ENCODE data around the gene LRP1-AS.
A peak's percentile ranks its signal among the peaks of the same experiment; 100 is the strongest.

LRP1-AS gene

DNA sequence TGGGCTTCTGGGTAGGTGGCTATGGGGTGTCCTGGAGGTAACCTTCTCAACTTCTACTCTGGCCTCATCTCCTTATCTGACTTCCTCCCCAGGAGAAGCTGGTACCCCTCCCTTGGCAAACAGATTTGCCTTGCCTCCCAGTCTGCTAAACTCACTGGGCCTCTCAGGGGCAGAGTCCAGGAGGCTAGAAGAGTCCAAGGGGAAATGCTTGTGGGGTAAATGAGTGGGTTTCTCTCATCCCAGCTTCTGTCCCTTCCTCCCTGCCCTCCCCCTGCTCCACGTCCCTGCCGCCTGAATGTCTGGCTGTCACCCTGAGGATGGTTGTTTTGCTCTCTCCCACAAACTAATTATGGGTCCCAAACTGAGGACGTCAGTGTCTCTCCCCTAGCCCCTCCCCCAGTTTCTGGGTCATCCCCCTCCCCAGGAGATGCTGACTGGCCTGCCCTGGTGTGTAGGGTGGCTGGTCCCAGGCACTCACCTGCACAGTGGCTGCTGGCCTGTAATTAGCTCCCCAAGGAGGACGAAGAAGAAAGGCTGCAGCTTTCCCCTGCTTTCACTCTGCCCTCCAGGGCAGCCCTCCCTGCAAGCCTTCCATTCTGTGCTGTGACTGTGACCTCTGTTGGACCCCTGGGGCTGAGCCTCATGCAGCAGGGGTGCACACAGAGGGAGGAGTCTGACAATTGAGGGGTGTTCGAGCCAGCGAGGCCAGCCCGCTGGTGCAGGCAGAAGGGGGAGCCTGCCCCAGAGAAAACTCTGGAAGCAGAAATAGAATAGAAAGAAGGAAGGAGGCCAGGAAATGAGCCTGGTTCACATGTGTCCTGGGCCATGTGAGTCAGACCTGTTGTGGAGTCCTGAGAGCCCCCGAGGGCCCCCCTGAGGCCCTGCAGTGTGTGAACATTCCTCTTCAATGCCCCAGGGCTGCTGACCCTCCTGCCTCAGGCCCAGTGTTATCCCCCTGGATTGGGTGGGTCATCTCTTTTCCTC is at the start of gene LRP1-AS:
Gene LRP1-AS (minus strand): TSS at position 659 of the 984 bp plus-strand sequence.
- DNase-seq (ENCODE audit: low spot score) = no peak

DNA sequence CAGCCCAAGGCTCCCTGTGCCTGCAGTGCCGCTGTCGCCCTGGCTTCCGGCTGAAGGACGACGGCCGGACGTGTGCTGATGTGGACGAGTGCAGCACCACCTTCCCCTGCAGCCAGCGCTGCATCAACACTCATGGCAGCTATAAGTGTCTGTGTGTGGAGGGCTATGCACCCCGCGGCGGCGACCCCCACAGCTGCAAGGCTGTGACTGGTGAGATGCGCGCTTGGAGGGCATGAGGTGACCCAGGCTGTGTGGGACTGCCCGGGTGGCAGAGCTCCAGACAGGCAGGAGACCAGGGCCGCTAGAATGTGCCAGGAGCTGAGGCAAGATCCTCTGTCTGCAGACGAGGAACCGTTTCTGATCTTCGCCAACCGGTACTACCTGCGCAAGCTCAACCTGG is 49.5 kb upstream of the LRP1-AS start:
- no peak for DNase-seq (ENCODE audit: low spot score)

DNA sequence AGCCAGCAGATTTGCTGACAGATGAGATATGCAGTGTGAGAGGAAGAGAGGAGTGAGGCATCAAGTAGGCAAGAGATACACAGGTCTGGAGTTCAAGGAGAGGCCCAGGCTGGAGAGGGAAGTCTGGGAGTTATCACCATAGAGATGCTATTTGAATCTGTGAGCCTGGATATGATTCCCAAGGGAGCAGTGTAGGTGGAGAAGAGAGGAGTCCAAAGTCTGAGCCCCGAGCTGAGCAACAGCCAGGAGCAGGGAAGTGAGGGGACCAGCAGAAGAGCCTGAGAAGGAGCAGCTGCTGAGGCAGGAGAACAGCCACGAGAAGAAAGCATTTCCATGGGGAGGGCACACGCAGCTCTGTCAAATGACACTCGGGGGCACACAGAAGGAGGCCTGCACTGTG is 49.0 kb upstream of the LRP1-AS start:
- DNase-seq (ENCODE audit: low spot score) = no peak

DNA sequence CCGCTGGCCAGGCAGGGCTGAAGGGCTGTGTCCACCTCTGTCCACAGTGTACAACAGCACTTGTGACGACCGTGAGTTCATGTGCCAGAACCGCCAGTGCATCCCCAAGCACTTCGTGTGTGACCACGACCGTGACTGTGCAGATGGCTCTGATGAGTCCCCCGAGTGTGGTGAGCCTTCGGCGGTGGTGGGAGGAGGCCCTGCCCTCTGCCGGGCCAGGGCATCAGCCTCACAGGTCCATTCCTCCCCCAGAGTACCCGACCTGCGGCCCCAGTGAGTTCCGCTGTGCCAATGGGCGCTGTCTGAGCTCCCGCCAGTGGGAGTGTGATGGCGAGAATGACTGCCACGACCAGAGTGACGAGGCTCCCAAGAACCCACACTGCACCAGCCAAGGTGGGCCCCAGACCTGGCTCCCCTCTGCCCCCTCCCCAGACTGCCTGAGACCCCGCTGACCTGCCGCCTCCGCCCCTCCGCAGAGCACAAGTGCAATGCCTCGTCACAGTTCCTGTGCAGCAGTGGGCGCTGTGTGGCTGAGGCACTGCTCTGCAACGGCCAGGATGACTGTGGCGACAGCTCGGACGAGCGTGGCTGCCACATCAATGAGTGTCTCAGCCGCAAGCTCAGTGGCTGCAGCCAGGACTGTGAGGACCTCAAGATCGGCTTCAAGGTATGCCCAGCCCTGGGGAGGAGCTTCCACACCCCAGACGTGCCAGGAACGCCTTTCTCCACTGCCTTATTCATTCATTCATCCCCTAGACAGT is 48.4 kb upstream of the LRP1-AS start:
- no peak for DNase-seq (ENCODE audit: low spot score)

DNA sequence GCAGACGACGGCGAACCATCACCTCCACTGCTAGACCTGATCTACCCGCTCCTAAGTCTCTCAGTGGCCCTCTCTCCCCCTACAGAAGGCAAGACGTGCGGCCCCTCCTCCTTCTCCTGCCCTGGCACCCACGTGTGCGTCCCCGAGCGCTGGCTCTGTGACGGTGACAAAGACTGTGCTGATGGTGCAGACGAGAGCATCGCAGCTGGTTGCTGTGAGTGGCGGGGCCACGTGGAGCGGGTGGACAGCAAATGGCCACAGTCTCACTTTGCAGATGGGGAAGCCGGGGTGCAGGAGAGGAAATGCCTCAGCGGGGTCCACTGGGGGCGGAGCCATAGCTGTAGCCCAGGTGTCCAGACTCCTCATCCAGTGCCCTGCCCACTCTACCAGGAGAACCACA is 47.8 kb upstream of the LRP1-AS start:
- DNase-seq (ENCODE audit: low spot score) = no peak

DNA sequence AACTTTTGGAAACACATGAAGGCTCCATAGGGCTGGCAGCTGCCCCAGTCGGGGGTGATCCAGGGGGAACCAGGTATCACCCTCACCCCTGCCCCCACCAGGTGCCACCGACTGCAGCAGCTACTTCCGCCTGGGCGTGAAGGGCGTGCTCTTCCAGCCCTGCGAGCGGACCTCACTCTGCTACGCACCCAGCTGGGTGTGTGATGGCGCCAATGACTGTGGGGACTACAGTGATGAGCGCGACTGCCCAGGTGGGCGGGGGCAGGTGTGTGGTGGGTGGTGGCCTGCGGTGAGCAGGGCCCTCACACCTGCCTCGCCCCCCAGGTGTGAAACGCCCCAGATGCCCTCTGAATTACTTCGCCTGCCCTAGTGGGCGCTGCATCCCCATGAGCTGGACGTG is 46.8 kb upstream of the LRP1-AS start:
- DNase-seq (ENCODE audit: low spot score) = no peak

DNA sequence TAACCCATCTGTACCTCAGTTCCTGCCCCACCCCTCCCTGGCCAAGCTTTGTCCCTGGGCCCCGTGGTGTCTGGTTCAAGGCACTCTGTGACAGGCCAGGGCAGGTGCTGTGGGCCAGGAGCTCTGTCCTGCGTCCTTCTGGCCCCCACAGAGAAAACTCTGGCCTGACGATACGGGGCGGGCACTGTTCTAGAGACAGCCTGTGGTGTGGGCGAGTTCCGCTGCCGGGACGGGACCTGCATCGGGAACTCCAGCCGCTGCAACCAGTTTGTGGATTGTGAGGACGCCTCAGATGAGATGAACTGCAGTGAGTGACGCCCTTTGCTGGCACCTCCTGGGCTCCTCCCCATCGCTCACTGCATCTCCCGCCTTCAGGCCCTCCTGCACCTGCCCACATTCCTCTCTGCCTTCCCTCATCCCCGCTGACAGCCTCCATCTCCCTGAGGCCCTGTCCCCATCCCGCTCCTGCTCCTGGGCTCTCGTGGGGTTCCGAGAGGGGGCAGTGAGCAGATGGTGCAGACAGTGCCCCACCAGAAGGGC is 46.4 kb upstream of the LRP1-AS start:
- DNase-seq (ENCODE audit: low spot score) = no peak

DNA sequence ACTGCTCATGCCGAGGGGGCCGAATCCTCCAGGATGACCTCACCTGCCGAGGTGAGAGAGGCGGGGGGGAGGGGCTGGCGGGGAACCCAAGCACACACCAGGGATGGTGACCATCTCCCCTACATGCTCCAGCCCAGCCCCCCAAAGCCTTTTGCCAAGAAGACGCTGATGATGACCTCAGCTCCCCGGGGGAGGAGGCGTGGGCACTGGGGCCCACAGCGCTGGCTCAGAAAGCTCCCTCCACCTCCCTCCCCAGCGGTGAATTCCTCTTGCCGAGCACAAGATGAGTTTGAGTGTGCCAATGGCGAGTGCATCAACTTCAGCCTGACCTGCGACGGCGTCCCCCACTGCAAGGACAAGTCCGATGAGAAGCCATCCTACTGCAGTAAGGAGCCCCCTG is 45.5 kb upstream of the LRP1-AS start:
- DNase-seq (ENCODE audit: low spot score) = no peak

DNA sequence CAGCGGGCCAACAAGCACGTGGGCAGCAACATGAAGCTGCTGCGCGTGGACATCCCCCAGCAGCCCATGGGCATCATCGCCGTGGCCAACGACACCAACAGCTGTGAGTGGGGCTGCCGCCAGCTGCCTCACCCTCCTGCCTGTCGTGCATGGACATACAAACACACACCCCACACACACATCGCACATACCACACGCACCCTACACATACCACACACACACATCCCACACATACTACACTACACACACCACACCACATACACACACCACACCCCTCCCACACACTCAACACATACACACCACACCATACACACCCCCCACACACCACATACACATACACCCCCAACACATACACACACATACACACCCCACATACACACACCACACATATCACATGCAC is 44.0 kb upstream of the LRP1-AS start:
- DNase-seq (ENCODE audit: low spot score) = no peak

DNA sequence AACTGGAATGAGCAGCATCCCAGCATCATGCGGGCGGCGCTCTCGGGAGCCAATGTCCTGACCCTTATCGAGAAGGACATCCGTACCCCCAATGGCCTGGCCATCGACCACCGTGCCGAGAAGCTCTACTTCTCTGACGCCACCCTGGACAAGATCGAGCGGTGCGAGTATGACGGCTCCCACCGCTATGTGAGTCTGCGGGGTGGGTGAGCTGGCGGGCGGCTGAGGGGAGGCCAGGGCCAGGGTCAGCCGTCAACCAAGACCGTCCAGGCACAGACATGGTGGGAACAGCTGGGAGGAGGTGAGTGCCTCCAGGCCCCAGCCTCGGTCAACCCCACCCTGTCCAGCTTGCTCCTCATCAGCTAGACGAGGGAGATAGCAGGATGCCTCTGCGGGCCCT is 43.4 kb upstream of the LRP1-AS start:
- DNase-seq (ENCODE audit: low spot score) = no peak

DNA sequence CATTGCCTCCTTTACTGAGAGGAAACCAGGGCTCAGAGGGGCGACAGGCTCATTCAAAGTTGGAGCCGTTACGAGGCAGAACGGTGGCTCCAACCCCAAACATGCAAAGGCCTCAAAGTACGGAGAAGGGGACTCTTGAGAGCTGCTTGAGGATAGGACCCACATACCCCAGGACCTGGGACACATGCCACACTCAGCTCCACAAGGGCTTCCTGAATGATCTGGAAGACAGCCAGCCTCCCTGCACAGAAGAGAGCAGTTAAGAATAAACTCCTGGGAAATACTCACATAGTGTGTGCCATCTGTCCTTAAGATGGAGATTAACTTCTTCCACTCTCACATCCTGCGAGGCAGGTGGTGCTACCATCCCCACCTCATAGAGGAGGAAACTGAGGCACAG is 42.6 kb upstream of the LRP1-AS start:
- peak; percentile 67 for DNase-seq (ENCODE audit: low spot score)

DNA sequence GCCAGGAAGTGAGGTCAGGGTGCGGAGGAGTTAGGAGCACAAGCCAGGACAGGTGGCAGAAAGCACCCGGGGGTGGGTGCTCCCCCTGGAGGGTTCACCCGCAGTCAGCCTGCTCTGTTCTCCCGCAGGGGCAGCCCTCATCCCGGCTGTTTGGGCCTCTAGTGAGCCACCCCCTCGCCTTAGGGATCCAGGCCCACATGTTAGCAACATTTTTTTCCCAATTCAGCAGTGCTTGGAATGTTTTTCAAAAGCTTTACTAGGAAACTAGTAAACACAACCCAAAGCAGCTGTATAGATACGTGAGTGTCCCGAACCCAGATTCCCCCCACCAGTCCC is 40.6 kb upstream of the LRP1-AS start:
- DNase-seq (ENCODE audit: low spot score) = no peak

DNA sequence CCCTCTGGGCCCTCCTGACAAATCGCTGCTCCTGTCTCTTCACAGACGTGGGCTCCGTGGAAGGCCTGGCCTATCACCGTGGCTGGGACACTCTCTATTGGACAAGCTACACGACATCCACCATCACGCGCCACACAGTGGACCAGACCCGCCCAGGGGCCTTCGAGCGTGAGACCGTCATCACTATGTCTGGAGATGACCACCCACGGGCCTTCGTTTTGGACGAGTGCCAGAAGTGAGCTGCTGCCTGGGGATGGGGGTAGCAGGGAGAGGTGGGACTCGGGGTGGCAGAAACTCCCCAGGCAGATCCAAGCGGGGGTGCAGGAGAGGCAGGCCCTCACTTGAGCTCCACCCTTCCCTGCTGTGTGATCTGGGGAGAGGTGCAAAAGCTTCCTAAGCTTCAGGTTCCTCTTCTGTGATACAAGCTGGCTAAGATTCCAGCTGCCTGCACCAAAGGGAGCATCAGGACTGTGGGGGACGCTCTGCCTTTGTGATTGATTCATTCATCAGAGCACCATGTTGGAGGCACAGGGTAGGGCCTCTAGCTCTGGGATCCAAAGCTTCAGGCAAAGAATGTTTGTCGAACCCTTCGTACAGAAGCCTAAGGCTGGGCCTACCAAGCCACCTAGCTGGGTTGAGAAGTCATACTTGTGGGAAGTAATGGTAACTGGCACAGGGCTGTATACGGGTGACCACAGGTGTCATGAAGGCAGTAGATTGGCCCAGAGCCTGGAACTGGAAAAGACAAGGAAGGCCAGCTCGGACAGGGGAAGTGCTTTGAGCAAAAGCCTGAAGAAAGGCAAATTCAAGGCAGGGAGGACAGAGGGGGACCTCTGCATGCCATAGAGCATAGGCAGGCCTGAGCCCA is 40.0 kb upstream of the LRP1-AS start:
- no peak for DNase-seq (ENCODE audit: low spot score)

DNA sequence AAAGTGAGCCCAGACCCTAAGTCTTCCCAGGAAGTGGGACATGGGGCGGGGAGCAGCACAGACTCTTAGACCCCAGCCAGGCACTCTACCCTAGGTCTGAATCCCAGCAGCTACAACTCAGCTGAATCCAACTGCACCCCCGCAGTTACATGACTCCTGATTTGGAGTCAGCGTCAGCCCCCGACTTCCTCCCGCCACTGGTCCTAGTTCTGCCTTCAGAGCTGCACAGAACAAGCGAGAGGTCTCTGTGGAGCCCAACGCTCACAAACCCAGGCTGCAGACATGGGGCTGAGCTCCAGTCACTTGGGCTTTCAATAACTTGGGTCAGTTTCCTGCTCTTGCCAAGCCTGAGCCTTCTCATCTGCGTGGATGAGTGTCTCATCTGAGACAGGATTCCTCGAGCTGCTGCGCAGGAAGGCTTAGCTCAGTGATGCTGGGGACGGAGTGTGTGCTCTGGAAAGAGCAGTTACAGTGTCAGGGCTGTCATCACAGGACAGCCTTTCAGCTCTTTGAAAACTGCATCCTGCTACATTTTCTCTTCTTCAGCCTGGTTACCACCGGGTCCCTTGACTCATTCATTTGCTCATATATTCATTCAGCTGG is 38.6 kb upstream of the LRP1-AS start:
- no peak for DNase-seq (ENCODE audit: low spot score)

DNA sequence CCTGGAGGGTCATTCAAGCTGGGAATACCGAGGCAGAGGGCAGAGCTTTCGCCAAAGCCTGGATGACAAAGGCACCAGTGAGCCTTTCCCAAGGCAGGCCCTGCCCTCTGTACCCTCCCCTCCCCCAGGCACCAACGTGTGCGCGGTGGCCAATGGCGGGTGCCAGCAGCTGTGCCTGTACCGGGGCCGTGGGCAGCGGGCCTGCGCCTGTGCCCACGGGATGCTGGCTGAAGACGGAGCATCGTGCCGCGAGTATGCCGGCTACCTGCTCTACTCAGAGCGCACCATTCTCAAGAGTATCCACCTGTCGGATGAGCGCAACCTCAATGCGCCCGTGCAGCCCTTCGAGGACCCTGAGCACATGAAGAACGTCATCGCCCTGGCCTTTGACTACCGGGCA is 38.0 kb upstream of the LRP1-AS start:
- DNase-seq (ENCODE audit: low spot score) = no peak

DNA sequence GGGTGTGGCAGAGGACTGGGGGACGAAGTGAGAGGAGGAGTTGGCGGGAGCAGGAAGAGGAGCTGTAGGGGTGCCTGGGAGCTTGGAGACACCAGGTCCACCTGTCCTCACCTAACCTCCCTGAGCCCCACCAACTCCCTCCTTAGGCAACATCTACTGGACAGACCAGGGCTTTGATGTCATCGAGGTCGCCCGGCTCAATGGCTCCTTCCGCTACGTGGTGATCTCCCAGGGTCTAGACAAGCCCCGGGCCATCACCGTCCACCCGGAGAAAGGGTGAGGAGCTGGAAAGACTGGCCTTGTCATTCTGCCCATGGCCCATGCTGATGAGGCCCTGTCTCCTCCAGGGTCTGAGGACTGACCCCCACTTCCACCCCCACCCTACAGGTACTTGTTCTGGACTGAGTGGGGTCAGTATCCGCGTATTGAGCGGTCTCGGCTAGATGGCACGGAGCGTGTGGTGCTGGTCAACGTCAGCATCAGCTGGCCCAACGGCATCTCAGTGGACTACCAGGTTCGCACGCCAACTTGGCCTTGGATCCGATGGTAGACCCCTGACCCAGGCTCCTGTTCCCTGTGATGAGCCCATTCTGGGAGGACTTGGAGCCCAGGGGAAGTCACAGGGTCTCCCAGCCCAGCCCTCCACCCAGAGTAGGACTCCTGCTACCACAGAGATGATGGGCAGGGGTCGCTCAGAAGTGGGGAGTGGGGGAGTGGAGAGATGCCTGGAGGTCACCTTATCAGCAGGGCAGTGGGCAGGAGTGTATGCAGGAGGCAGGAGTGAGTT is 36.7 kb upstream of the LRP1-AS start:
- DNase-seq (ENCODE audit: low spot score) = no peak

DNA sequence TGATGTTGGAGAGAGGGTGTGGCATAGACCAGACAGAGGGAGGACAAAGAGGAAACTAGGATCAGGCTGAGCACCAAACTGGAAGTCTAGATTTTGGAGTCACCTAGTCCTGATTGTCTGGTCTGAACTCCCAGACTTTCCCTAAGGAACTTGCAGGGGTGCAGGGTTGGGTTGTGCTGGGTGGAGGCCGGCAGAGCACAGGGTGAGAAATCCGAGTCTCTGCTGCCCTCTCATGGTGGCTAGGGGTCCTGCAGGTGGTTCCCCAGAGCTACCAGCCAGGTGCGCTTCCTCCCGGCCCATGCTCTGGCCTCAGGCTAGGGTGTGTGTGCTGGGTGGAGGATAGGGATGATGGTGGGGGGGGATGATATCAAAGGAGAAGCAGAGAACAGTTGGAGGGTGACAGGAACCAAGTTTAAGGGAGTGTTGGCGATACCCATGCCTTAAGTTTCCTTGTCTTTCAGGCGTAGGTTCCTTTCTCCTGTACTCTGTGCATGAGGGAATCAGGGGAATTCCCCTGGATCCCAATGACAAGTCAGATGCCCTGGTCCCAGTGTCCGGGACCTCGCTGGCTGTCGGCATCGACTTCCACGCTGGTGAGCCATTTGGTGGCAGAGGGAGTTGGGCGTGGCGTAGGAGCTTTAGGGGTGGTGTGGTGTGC is 35.6 kb upstream of the LRP1-AS start:
- DNase-seq (ENCODE audit: low spot score) = peak; percentile 95

DNA sequence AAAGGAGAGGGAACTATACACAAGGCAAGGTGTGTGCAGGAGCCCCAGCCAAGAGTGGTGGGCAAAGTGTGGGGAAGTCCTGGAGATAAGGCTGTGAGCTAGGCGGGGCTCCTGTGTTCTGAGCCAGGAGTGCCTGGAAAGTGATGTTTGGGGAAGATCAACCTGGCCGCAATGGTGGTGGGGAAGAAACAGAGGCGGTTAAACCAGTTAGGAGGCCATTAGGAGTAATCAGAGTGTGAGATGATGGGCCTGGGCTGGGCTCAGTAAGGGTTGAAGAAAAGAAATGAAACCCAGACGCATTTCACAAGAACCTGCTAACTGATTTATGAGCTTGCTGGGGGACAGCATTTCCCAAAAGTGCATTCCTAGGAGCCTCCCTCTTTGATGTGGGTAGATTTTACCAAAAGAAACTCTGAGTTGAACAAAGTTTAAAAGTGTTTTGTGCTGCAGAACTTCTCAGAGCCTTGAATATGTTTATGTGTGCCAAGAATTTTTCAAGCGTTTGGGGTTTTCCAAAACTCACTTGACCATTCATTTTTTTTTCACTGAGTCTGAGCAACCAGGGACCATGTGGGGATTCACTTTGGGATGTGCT is 34.2 kb upstream of the LRP1-AS start:
- no peak for DNase-seq (ENCODE audit: low spot score)

DNA sequence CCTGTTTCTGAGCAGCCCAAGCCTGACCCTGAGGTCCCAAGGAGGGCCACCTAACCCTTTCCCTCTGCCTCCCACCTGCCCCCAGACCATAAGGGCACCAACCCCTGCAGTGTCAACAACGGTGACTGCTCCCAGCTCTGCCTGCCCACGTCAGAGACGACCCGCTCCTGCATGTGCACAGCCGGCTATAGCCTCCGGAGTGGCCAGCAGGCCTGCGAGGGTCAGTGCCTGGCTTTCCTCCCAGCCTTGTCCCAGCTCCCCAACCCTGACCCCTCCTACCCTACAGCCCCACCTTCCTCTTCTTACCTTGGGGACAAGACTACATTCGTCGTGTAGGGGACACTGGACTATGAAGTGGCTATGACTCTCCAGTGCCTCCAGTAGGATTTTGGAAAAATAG is 33.7 kb upstream of the LRP1-AS start:
- DNase-seq (ENCODE audit: low spot score) = no peak

Data from D341Med (cell line).